Measurements from ENCODE around the gene CNPPD1.
"Not testable (repeated sequence)": the region's sequence is repeated elsewhere in the genome, so short reads cannot be mapped to it uniquely, and the experiment has no call there.

Gene CNPPD1

DNA sequence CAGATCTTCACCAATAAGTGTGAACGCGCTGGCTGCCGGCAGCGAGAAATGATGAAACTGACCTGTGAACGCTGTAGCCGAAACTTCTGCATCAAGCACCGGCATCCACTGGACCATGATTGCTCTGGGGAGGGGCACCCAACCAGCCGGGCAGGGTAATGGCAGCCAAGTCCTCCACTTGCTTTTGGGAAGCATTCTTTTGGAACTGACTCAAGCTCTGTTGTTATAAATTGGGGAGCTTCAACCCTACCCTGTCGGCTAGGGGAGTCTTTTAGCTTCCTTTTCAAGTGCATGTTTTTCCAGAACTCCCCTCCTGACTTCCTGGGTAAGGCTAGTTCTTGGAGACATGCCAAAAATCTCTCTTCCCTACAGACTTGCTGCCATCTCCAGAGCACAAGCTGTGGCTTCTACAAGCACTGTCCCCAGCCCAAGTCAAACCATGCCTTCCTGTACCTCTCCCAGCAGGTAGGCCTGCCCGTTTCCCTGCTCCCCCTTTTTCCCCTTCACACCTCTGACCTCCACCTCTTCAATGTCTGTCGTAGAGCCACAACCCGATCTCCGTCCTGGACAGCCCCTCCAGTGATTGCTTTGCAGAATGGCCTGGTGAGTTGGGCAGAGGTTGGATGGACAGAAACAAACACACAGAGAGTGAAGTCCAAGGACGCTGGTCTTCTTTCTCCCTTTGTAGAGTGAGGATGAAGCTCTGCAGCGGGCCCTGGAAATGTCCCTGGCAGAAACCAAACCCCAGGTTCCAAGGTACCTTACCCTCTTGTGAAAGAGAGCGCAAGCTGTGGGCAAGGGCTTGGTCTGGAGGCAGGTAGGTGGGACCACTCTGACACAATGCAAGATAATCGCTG lies 31.4 kb upstream of the CNPPD1 start:
- DNase-seq (ENCODE audit: low read depth in 2 of 2): no peak

DNA sequence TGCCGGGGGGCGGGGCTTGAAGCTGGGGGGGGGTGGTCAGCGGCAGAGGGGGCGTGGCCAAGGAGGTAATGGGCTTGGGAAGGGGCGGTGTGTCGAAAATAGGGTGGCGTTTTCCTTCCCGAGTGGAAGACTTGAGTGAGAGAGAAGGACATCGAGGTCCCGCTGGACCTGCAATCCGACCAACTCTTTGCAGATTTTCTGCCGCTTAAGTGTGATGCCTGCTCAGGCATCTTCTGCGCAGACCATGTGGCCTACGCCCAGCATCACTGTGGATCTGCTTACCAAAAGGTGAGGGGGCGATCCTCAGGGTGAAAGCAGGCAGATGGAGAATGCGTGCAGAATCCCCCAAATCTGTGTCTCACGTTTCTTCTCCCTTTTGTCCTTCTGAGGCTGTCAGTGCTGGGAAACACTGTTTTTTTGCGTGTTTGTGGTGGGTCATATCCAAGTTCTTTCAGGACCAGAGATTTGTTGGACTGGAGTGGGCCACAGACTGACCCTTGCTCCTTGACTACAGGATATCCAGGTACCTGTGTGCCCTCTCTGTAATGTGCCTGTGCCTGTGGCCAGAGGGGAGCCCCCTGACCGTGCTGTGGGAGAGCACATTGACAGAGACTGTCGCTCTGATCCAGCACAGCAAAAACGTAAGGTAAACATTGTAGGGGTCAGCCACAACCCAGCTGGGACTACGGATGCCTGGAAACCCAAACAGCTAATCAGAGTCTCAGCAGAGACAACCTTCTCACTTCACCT lies 30.6 kb upstream of the CNPPD1 start:
- no peak for DNase-seq (ENCODE audit: low read depth in 2 of 2)

DNA sequence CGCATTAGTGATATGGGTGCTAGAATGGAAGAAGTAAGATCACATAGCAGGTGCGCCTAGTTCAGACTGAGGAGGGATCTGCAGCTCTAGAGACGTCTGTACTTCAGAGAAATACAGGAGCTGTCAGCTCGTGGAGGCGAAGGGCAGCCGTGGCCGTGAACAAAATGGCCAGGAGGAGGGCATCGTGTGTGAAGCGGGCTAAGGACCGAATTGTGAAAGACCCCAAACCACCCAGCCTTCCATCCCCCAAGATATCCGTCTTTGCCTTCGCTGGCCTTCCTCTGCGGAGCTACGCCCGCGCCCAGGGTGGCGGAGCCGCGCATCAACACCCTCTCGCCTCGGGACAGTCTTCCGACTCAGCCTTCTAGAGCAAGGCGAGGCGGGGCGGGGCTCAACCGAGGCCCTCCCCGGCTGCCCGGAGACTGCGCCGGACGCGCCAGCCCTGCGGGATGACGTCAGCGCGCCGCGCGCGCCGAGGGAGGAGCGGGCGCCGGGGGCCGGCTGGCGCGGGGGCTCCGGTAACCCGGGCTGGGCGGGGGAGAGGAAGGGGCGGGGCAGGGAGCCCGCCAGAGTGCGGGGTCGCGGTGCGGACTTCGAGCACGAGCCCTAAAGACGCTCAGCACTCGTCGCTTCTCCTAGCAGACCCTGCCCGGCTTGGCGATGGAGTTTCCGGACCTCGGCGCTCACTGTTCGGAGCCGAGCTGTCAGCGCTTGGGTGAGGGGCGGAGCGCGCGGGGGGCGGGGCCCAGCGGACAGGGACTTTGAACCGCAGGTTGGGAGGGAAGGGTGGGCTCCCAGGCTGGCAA lies 29.8 kb upstream of the CNPPD1 start, which contains the start of gene ZFAND2B:
ZFAND2B (plus strand) TSS at position 455 of the 806 bp plus-strand sequence; CDS start at position 661, 206 bp downstream.
- DNase-seq (ENCODE audit: low read depth in 2 of 2): peak; percentile 86 to 90

DNA sequence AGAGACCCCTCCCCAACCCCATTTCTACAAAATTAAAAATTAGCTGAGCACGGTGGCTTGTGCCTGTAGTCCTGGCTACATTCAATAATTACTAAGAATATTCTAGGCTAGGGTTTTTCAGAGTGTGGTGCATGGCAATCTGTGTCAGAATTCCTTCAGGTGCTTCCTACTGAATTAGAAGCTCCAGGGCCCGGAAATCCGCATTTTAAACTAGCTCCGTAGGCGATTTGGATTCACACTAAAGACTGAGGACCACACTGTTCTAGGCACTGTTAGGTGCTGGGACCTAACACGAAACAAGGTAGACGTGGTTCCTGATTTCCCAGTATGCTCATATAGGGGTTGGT lies 29.2 kb upstream of the CNPPD1 start:
- DNase-seq (ENCODE audit: low read depth in 2 of 2): no peak

DNA sequence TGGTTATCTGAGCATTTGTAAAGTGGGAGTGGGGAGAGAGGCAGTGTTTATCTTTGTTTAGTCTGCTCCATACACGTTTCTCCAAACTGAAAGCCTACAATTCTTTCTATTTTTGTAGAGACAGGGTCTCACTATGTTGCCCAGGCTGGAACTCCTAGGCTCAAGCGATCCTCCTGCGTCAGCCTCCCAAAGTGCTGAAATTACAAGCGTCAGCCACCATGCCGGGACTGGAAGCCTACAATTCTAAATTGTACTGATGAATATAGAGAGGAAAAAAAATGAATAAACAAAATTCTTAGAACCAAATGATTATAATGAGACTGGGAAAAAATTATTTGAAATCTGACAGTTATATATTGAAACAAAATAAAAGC lies 28.4 kb upstream of the CNPPD1 start:
- DNase-seq (ENCODE audit: low read depth in 2 of 2): no peak

DNA sequence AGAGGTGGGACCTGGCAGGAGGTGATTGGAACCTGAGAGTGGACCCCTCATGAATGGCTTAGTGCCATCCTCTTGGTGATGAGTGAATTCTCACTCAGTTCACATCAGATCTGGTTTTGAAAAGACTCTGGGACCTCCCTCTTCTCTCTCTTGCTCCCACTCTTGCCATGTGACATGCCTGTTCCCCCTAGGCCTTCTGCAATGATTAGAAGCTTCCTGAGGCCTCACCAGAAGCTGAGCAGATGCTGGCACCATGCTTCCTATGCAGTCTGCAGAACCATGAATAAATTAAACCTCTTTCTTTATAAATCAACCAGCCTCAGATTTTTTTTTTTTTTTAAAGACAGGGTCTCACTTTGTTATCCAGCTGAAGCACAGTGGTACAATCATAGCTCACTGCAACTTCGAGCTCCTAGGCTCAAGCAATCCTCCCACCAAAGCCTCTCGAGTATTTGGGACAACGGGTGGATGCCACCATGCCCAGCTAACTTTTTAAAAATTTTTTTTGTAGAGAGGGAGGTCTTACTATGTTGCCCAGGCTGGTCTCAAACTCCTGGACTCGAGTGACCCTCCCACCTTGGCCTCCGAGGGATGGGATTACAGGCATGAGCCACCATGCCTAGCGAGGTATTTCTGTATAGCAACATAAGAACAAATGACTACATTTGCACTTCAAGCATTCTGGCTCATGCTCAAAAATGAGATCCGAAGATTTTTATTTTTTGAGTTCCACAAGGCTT lies 27.9 kb upstream of the CNPPD1 start:
- DNase-seq (ENCODE audit: low read depth in 2 of 2): no peak

DNA sequence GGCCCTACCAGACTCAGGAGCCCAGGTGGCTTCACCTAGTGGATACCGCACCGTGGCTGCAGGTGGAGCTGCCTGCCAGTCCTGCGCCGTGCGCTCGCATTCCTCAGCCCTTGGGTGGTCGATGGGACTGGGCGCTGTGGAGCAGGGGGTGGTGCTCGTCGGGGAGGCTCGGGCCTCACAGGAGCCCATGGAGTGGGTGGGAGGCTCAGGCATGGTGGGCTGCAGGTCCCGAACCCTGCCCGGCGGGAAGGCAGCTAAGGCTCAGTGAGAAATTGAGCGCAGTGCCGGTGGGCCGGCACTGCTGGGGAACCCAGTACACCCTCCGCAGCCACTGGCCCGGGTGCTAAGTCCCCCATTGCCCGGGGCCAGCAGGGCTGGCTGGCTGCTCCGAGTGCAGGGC lies 24.6 kb upstream of the CNPPD1 start:
- DNase-seq (ENCODE audit: low read depth in 2 of 2): not testable (repeated sequence)

DNA sequence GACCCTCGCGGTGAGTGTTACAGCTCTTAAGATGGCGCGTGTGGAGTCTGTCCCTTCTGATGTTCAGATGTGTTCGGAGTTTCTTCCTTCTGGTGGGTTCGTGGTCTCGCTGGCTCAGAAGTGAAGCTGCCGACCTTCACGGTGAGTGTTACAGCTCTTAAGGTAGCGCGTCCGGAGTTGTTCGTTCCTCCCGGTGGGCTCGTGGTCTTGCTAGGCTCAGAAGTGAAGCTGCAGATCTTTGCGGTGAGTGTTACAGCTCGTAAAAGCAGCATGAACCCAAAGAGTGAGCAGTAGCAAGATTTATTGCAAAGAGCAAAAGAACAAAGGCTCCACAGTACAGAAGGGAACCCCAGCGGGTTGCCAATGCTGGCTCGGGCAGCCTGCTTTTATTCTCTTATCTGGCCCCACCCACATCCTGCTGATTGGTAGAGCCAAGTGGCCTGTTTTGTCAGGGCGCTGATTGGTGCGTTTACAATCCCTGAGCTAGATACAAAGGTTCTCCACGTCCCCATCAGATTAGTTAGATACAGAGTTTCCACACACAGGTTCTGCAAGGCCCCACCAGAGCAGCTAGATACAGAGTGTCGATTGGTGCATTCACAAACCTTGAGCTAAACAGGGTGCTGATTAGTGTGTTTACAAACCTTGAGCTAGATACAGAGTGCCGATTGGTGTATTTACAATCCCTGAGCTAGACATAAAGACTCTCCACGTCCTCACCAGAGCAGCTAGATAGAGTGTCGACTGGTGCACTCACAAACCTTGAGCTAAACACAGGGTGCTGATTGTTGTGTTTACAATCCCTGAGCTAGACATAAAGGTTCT lies 24.0 kb upstream of the CNPPD1 start:
- not testable (repeated sequence) for DNase-seq (ENCODE audit: low read depth in 2 of 2)

DNA sequence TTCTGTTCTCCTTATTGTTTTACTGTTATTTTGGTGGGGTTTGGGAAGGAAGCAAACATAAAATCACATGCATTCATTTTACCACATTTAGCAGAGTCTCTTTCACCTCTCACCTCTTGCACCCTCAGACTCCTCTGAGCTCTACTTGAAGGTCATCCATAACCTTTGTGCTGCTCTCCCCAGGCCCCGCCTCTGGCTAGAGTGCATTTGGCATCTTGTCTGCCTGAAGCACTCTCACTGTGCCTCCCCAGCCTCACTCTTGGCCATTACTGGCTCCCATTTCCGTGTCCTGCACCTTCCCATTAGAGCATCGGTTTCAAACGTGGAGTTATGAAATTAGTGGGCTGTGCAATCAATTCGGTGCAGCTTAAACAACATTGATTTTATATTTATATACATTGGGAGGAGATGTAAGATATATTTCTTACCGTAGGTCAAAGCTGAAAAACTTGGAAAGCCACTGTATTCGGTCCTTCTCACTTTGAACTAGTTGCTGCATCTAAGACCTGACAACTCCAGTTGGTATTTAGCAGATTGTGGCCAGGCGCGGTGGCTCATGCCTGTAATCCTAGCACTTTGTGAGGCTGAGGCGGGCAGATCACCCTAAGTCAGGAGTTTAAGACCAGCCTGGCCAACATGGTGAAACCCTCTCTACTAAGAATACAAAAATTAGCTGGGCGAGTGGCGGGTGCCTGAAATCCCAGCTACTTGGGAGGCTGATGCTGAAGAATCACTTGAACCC lies 22.9 kb upstream of the CNPPD1 start:
- no peak for DNase-seq (ENCODE audit: low read depth in 2 of 2)

DNA sequence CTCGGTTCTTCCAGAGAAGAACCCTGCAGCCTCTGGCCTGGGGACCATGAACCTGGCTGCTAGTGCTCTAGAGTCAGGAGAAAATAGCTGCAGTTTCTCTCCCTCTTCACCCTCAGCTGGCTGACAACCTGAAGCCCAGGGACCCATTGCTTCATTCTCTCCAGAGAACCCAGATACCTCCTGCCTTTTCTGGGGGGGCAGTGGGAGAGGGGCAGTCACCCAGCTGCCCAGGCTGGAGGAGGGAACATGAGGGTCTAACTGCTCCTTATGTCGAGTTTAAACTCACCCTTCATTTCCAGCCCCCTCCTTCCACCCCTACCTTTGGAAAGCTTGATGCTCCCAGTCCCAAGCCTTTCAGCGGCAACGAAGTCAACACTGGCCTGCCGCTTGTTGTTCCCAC lies 22.2 kb upstream of the CNPPD1 start:
- DNase-seq (ENCODE audit: low read depth in 2 of 2): no peak

DNA sequence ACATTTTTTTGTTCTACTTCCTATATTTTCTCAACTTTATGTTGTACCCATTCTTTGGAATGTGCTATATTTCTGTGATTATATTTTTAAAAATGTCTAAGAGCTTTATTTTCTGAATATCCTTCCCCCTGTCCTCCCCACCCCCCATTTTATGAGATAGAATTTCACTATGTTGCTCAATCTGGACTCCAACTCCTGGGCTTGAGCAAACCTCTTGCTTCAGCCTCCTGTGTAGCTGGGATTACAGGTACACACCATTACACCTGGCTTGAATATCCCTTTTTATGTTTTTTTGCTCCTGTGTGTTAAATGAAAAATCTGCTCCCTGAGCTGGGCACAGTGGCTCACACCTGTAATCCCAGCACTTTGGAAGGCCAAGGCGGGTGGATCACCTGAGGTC lies 20.7 kb upstream of the CNPPD1 start:
- DNase-seq (ENCODE audit: low read depth in 2 of 2): no peak

DNA sequence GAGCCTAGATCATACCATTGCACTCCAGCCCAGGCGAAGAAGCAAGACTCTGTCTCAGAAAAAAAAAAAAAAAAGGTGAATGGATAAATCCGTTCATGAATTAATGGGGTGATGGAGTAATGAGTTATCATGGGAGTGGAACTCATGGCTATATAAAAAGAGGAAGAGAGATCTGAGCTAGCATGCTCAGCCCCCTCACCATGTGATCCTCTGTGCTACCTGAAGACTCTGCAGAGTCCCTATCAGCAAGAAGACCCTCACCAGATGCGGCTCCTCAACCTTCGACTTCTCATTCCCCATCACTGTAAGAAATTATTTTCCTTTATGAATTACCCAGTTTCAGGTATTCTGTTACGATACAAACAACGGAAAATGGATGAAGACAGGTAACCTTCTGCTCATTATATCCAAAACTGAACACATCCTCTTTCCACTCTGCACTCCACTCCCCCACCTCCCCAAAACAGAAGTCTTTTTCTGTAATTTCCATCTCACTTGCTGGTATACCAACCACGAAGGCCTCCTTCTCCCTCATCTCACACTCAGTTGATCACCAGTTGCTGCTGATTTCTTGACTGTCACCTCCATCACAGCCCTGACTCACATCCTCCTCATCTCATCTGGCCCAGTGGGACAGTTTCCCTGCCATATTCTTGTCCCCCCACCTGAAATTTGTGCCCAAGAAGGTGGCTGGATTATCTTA lies 10.2 kb upstream of the CNPPD1 start:
- no peak for DNase-seq (ENCODE audit: low read depth in 2 of 2)

DNA sequence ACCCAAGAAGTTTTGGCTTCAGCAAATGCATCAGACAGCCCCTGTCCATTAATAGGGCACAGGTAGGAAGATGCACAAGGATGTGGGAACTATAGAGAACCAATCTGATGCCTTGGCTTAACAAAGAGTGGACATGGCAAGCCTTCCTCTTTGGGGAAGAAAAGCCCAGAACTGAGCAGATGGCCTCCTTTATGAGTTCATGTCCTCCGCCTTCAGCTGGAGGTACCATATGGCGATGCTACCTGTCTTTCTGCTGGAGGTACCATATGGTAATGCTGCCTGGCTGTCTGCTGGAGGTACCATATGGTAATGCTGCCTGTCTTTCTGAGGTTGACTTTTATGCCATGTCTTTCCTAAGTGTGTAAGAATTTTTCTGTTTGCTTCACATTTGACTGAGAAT lies 7.4 kb upstream of the CNPPD1 start:
- DNase-seq (ENCODE audit: low read depth in 2 of 2): no peak

DNA sequence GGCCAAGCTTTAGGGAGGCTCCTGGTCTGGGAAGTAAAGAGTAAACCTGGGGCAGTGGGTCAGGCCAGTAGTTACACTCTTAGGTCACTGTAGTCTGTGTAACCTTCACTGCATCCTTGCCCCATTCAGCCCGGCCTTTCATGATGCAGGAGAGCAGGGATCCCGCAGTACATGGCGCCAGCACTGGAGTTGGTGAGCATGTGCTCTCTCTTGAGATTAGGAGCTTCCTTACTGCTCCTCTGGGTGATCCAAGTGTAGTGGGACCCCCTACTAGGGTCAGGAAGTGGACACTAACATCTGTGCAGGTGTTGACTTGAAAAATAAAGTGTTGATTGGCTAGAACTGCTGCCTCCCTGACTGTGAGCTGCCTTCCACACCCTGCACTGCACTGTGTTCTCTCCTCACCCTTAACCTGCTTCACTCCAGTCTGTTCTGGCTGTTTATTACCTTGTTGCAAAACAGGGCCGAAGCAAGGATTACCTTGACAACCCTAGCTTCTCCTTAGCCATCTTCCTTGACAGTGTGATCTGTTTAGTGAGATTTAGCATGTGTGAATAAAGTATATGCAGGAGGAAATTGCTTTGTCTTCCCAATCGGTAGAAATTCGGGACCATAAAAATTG lies 6.5 kb upstream of the CNPPD1 start:
- no peak for DNase-seq (ENCODE audit: low read depth in 2 of 2)

DNA sequence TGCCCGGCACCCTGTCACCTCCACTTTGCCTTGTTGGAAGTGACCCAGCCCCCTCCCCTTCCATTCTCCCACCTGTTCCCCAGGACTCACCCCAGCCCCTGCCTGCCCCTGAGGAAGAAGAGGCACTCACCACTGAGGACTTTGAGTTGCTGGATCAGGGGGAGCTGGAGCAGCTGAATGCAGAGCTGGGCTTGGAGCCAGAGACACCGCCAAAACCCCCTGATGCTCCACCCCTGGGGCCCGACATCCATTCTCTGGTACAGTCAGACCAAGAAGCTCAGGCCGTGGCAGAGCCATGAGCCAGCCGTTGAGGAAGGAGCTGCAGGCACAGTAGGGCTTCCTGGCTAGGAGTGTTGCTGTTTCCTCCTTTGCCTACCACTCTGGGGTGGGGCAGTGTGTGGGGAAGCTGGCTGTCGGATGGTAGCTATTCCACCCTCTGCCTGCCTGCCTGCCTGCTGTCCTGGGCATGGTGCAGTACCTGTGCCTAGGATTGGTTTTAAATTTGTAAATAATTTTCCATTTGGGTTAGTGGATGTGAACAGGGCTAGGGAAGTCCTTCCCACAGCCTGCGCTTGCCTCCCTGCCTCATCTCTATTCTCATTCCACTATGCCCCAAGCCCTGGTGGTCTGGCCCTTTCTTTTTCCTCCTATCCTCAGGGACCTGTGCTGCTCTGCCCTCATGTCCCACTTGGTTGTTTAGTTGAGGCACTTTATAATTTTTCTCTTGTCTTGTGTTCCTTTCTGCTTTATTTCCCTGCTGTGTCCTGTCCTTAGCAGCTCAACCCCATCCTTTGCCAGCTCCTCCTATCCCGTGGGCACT lies 5.8 kb upstream of the CNPPD1 start:
- DNase-seq (ENCODE audit: low read depth in 2 of 2): no peak

DNA sequence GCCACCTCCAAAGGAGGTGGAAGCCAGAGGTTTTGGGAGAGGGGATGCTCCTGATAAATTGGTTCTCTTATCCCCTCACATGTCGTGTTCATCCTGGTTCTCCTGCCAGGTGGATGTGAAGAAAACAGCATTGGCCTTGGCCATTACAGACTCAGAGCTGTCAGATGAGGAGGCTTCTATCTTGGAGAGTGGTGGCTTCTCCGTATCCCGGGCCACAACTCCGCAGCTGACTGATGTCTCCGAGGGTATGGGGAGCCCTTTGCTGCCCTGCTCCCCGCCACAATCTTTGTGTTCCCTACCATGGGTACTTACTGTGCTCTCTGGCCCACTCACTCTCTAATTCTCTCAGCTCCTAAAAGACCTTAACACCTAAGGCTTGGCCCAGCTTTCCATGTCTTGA lies 4.8 kb upstream of the CNPPD1 start:
- DNase-seq (ENCODE audit: low read depth in 2 of 2): no peak

DNA sequence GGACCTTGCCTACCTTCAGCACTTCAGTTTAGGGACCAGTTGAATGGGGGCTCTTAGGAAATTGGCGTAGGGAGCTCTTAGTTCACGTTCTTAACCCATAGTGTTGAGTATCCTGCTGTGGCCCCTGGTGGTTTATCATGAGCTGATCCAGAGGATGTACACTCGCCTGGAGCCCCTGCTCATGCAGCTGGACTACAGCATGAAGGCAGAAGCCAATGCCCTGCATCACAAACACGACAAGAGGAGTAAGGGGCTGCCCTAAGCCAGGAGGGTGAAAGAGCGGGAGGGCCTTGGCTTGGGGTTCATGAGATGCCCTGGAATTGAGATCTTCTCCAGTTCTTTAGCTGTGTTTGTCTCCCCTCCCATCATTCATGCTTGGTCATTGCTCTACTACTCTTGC lies 4.2 kb upstream of the CNPPD1 start:
- no peak for DNase-seq (ENCODE audit: low read depth in 2 of 2)
